Peyer's patch (tissue), 4 donors: ENCODE data around the gene FANK1. TPM values are rescaled to one million over a fixed set of nuclear protein-coding genes. Genes with fewer than 3 reads are reported as not detected.

Experiments used
- DNase-seq, 3 donors: peaks; one replicate each; pipeline ENCODE4 v3.0.0-alpha.2; 2017 to 2019
- H3K27ac ChIP-seq, 4 donors: fragments of 200-600 bp; sonication (generic); one replicate each; pipeline ENCODE4 v1.5.1; 2016 to 2019
- H3K27me3 ChIP-seq, 2 donors: fragments of 200-600 bp; sonication (generic); one replicate each; pipeline ENCODE4 v1.5.1; 2019
- H3K36me3 ChIP-seq, 3 donors: fragments of 200-600 bp; sonication (generic); one replicate each; pipeline ENCODE4 v1.5.1; 2016 to 2019
- H3K4me1 ChIP-seq, 4 donors: fragments of 200-600 bp; sonication (generic); one replicate each; pipeline ENCODE4 v1.5.1; 2016 to 2019
- H3K4me3 ChIP-seq, 4 donors: fragments of 200-600 bp; sonication (generic); 1 replicate in 3 of 4; 2 replicates in 1 of 4; pipeline ENCODE4 v1.5.1; 2016 to 2019; ENCODE audit warnings: mild to moderate bottlenecking in 1 of 4
- H3K9me3 ChIP-seq, 4 donors: fragments of 200-600 bp; sonication (generic); one replicate each; pipeline ENCODE4 v1.5.1; 2016 to 2019; ENCODE audit warnings: mild to moderate bottlenecking in 1 of 4
- CTCF ChIP-seq, 6 experiments: fragments of 450-650 bp in 4 of 6; fragments of 200-600 bp in 2 of 6; sonication (generic) in 1 of 6; IDR thresholded peaks; one replicate each; pipeline ENCODE4 v1.5.1; 2017 to 2019; ENCODE audit warnings: antibody characterized with exemption in 6 of 6, mild to moderate bottlenecking in 3 of 6, moderate library complexity in 1 of 6
- POLR2A ChIP-seq, 2 donors: fragments of 450-650 bp; IDR thresholded peaks; one replicate each; pipeline ENCODE4 v1.5.1; 2017; ENCODE audit warnings: antibody characterized with exemption in 2 of 2, mild to moderate bottlenecking in 2 of 2, moderate library complexity in 2 of 2
- total RNA-seq, 4 donors: library from RNA; depleted of rRNA; stranded (reverse); fragments of >200 nt; gene quantifications; one replicate each; pipeline ENCODE4 v1.1.0, GENCODE V29; 2016

FANK1 gene
- total RNA-seq, 4 donors from 2014 or later = 1.4 to 7.9 (median 3.5) TPM; not detected in 1

- Histone ChIP-seq H3K27me3 (no peaks in the 10 kb centered on the region), H3K4me3 (no peak overlapping the region), H3K36me3 (no peaks in the 10 kb centered on the region), H3K9me3 (no peaks in the 10 kb centered on the region), H3K27ac (no peak overlapping the region), H3K4me1 (no peaks in the 10 kb centered on the region)
- TF ChIP-seq CTCF (IDR thresholded peaks at IDR 0.05) = no peak
- TF ChIP-seq POLR2A (IDR thresholded peaks at IDR 0.05) = no peak
- no peak for DNase-seq
These were observed 121.7 kb downstream of the FANK1 start for GRCh38 chr10:126017961-126018560.

- H3K4me3 ChIP-seq = no peak overlapping the region
- H3K36me3 ChIP-seq = no peaks in the 10 kb centered on the region
- H3K4me1 ChIP-seq = no peaks in the 10 kb centered on the region
- H3K27me3 ChIP-seq = no peaks in the 10 kb centered on the region
- H3K9me3 ChIP-seq = no peaks in the 10 kb centered on the region
- H3K27ac ChIP-seq = no peak overlapping the region
- TF ChIP-seq CTCF (IDR thresholded peaks at IDR 0.05) (no peak), POLR2A (IDR thresholded peaks at IDR 0.05) (no peak)
- DNase-seq = no peak
These were observed 125.6 kb downstream of the FANK1 start for GRCh38 chr10:126021833-126022500.

- TF ChIP-seq POLR2A (IDR thresholded peaks at IDR 0.05) = no peak
- TF ChIP-seq CTCF (IDR thresholded peaks at IDR 0.05) = no peak
- no peaks in the 10 kb centered on the region for H3K27me3 ChIP-seq
These were observed 126.5 kb downstream of the FANK1 start for GRCh38 chr10:126022841-126023240.

GRCh38 chr10:126027692-126028091 is 131.3 kb downstream of the FANK1 start:
- no peak for DNase-seq
- Histone ChIP-seq H3K36me3 (no peaks in the 10 kb centered on the region), H3K27ac (no peak overlapping the region), H3K4me1 (no peaks in the 10 kb centered on the region), H3K27me3 (no peaks in the 10 kb centered on the region), H3K4me3 (no peak overlapping the region), H3K9me3 (no peaks in the 10 kb centered on the region)
- TF ChIP-seq CTCF (IDR thresholded peaks at IDR 0.05) = no peak
- TF ChIP-seq POLR2A (IDR thresholded peaks at IDR 0.05) = no peak

More at GRCh38 chr10:126022841-126023240, 126.5 kb downstream of the FANK1 start:
- H3K4me3 ChIP-seq = no peak overlapping the region
- no peaks in the 10 kb centered on the region for H3K36me3 ChIP-seq
- H3K9me3 ChIP-seq = no peaks in the 10 kb centered on the region
- no peak for DNase-seq
- H3K4me1 ChIP-seq = no peaks in the 10 kb centered on the region
- no peak overlapping the region for H3K27ac ChIP-seq

GRCh38 chr10:126029999-126030398 is 133.6 kb downstream of the FANK1 start:
- no peaks in the 10 kb centered on the region for H3K27me3 ChIP-seq
- no peaks in the 10 kb centered on the region for H3K36me3 ChIP-seq
- H3K9me3 ChIP-seq = no peaks in the 10 kb centered on the region
- no peak overlapping the region for H3K4me3 ChIP-seq
- TF ChIP-seq POLR2A (IDR thresholded peaks at IDR 0.05) (no peak), CTCF (IDR thresholded peaks at IDR 0.05) (no peak)
- H3K27ac ChIP-seq = no peak overlapping the region
- no peak for DNase-seq
- no peaks in the 10 kb centered on the region for H3K4me1 ChIP-seq
